ENCODE data around the gene PTGER1.
"Not testable (repeated sequence)": the region's sequence is repeated elsewhere in the genome, so short reads cannot be mapped to it uniquely, and the experiment has no call there.

PTGER1 gene

DNA sequence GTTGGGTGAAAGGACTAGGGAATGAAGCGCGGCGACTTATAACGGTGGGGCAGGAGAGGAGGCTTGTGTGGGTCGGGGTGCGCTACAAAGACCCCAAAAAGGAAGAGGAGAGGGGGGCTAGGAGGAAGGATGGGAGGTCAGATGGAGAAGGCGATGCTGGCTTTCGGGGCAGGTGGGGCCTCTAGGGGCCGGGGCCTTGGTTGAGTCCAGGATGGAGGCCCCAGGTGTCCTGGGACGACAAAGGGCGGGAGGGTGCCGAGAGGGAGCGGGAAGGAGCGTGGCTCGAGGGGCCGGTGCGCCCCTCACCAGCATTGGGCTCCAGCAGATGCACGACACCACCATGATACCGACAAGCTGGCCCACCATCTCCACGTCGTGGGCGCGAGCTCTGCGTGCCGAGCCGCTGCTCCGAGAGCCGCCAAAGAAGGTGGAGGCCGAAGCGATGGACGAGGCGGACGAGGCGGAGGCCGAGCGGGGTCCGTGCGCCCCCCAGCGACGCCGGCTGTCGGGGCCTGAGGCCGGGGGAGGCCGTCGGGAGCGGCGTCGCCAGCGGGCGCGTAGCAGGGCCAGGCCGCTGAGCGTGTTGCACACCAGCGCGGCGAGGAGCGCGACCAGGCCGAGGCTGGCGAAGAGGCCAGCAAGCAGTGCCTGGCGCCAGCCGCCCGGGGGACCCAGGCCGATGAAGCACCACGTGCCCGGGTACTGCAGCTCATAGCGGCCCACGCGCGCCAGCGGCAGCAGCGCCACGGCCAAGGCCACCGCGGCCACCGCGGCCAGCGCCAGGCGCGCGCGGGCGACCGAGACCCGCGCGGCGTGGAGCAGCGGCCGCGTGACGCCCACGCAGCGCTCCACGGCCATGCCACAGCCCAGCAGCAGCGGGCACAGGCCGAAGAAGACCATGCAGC is 1.8 kb downstream of the PTGER1 start:
- DNase-seq: no peak

DNA sequence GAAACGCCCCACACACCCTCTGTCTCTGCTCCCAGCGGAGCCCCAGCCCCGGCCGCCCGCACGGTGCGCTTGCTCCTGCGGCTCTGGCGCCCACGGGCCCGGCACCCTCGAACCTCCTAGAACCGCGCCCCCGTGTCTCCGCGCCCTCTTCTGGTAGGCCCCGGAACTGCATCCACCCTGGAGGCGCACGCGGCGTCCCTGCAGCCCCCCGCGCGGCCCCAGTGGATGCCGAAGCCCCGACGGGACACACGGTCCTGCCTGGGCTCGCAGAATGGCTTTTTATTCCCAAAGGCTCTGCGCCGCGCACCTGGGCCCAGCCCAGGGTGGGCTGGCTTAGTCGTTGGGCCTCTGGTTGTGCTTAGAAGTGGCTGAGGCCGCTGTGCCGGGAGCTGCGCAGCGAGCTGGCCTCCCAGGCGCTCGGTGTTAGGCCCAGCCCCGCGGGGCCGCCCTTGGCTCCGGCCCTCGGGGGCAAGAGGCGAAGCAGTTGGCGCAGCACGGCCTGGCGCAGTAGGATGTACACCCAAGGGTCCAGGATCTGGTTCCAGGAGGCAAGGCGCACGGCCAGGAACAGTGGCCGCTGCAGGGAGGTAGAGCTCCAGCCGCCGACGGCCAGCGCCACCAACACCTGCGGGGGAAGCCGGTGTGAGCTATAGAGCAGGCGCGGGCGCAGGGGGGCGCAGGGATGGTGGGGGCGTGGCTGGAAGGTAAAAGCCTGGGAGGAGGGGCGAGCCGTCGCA is 2.8 kb downstream of the PTGER1 start:
- DNase-seq: peak; percentile 49

- no peak for DNase-seq
These were observed 3.5 kb downstream of the PTGER1 start for GRCh38 chr19:14471436-14472187.

GRCh38 chr19:14470031-14470876 is 4.9 kb downstream of the PTGER1 start:
- no peak for DNase-seq

DNA sequence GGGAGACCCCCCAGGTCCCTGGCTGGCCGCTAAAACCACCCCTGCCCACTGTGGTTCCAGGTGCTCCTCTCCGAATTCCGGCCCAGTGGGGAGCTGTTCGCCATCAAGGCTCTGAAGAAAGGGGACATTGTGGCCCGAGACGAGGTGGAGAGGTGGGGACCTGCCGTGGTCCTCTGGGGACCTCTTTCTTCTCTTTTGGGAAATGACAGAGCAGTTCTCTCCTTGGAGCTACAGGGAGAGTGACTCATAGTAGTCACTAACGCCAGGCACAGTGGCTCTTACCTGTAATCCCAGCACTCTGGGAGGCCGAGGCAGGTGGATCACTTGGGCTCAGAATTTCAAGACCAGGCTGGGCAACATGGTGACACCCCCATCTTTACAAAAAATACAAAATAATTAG is 7.3 kb downstream of the PTGER1 start:
- DNase-seq: no peak

DNA sequence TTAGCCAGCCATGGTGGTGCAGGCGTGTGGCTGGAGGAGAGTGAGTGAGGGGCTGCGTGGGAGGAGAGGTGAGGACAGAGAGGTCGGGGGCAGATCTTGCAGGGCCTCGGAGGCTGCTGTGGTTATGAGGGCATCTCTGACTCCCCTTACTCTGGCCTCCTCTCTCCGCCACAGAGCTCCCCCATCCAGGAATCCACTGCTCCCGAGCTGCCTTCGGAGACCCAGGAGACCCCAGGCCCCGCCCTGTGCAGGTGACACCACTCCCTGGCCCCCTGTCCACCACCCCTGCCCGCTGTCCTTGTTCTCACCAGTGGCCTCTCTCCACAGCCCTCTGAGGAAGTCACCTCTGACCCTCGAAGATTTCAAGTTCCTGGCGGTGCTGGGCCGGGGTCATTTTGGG is 7.8 kb downstream of the PTGER1 start:
- no peak for DNase-seq

DNA sequence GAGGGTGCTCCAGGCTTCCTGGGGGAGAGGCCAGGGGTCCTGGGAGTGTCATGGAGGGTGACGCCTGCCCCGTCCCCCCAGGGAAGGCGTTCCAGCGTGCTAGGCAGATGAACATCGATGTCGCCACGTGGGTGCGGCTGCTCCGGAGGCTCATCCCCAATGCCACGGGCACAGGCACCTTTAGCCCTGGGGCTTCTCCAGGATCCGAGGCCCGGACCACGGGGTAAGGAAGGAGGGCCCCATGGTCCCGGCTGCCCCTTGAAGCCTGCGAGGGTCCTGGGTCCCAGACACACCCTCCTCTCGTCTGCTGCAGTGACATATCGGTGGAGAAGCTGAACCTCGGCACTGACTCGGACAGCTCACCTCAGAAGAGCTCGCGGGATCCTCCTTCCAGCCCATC is 11.4 kb downstream of the PTGER1 start:
- no peak for DNase-seq

- DNase-seq: not testable (repeated sequence)
These were observed 12.8 kb downstream of the PTGER1 start for GRCh38 chr19:14462401-14462800.

DNA sequence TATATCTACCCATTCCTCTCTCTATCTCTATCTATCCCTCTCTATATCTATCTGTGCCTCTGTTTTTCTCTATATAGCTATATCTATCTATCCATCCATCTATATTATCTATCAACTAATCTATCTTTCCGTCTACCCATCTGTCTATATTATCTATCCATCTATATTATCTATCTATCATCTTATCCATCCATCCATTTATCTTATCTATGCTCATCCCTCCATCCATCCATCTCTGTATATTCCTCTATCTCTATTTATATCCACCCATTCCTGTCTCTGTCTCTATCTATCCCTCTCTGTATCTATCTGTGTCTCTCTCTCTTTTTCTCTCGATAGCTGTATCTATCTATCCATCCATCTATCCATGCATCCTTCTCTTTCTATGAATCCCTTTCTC is 14.2 kb downstream of the PTGER1 start:
- no peak for DNase-seq

- DNase-seq: no peak
These were observed 15.5 kb downstream of the PTGER1 start for GRCh38 chr19:14459703-14460102.

DNA sequence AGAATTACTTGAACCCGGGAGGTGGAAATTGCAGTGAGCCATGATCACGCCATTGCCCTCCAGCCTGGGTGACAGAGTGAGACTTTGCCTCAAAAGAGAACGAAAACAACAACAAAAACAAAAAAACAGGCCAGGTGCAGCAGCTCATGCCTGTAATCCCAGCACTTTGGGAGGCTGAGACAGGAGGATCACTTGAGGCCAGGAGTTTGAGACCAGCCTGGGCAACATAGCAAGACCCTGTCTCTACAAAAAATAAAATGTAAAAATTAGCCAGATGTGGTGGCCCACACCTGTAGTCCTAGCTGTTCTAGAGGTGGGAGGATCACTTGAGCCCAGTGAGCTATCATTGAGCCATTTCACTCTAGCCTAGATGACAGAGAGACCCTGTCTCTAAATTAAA is 22.9 kb downstream of the PTGER1 start:
- DNase-seq: not testable (repeated sequence)

GRCh38 chr19:14450876-14451275 is 24.3 kb downstream of the PTGER1 start:
- no peak for DNase-seq

- no peak for DNase-seq
These were observed 24.8 kb downstream of the PTGER1 start for GRCh38 chr19:14450168-14450874.

DNA sequence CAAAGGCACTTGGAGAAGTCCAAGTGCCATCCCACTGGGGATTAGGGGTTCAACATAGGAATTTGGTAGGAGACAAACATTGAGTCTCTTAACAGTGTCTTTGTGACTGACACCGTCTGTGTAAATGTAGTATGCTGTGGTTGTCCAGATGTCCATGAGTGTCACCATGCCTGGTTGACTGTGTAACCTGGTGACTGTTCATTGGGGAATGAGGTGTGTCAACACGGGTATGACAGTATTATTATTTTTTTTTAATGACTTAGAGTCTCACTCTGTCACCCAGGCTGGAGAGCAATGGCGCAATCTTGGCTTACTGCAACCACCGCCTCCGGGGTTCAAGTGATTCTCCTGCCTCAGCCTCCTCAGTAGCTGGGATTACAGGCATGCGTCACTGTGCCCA is 25.8 kb downstream of the PTGER1 start:
- DNase-seq: no peak

GRCh38 chr19:14446336-14447036 is 28.7 kb downstream of the PTGER1 start:
- DNase-seq: no peak

- DNase-seq: no peak
These were observed 31.4 kb downstream of the PTGER1 start for GRCh38 chr19:14443632-14444216.

DNA sequence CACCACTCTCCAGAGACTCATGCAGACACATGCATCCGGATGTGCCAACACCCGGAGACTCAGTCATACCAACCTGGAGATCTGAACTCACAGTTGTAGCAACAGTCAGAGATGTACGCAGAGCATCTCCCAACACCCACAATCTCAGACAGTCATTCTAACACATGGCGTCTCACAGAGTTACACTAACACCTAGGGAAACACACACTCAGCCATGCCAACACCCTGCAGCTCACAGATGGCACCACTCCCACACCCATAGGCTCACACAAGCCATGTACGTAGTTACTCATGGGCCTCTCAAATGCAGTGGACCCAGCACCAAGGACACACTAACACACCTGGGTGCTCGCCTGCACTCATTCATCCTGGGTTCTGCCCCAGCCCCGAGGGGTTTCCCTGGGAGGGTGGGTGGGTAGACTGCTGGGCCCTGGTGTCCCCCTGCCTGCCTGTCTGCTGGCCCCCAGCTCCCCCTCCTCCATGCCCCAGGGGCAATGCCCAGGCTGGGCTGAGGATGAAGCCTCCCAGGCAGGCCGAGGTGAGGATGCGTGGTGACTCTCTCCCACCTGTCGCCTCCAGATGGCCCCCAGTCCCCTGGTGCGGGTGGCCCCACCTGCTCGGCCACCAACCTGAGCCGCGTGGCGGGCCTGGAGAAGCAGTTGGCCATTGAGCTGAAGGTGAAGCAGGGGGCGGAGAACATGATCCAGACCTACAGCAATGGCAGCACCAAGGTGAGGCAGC is 32.1 kb downstream of the PTGER1 start:
- no peak for DNase-seq

- DNase-seq: no peak
These were observed 33.9 kb downstream of the PTGER1 start for GRCh38 chr19:14441041-14441938.

- no peak for DNase-seq
These were observed 35.1 kb downstream of the PTGER1 start for GRCh38 chr19:14440049-14440448.

All from NCI-H345 (cell line).